Liver (tissue), 9 donors: Measurements from ENCODE around the gene UFD1. TPM values are rescaled to one million over a fixed set of nuclear protein-coding genes. Genes with fewer than 3 reads are reported as not detected.

Experiments
- DNase-seq: peaks from one replicate; pipeline ENCODE4 v3.0.0-alpha.2; 2017; ENCODE audit warnings: low spot score
- H3K27ac ChIP-seq, 2 donors: one replicate each; pipeline ENCODE4 v1.7.0; 2013; ENCODE audit warnings: inconsistent platforms in 2 of 2, low read length in 2 of 2, control low read depth in 1 of 2, low read depth in 1 of 2, mild to moderate bottlenecking in 1 of 2
- H3K27me3 ChIP-seq, 4 donors: one replicate each; pipeline versions ENCODE4 v1.6.1 to v1.7.0; 2013; ENCODE audit warnings: low read length in 3 of 4, inconsistent platforms in 1 of 4, mild to moderate bottlenecking in 1 of 4, moderate library complexity in 1 of 4; ENCODE audit not compliant: control insufficient read depth in 4 of 4, insufficient read depth in 4 of 4
- H3K36me3 ChIP-seq, 4 donors: one replicate each; pipeline versions ENCODE4 v1.6.1 to v1.7.0; 2013; ENCODE audit warnings: low read length in 3 of 4, mild to moderate bottlenecking in 3 of 4, low read depth in 1 of 4, moderate library complexity in 1 of 4; ENCODE audit not compliant: control insufficient read depth in 4 of 4, insufficient read depth in 3 of 4
- H3K4me1 ChIP-seq, 4 donors: one replicate each; pipeline versions ENCODE4 v1.6.1 to v1.7.0; 2013; ENCODE audit warnings: low read length in 3 of 4, mild to moderate bottlenecking in 3 of 4, moderate library complexity in 1 of 4; ENCODE audit not compliant: control insufficient read depth in 4 of 4, insufficient read depth in 4 of 4
- H3K4me3 ChIP-seq, 3 donors: one replicate each; pipeline versions ENCODE4 v1.6.1 to v1.7.0; 2013; ENCODE audit warnings: low read length in 3 of 3, control low read depth in 1 of 3, low read depth in 1 of 3, mild to moderate bottlenecking in 1 of 3
- H3K9ac ChIP-seq, 2 donors: one replicate each; pipeline ENCODE4 v1.7.0; 2013; ENCODE audit warnings: low read length in 2 of 2, mild to moderate bottlenecking in 2 of 2, moderate library complexity in 2 of 2, control low read depth in 1 of 2, low read depth in 1 of 2
- H3K9me3 ChIP-seq, 4 donors: one replicate each; pipeline versions ENCODE4 v1.6.1 to v1.7.0; 2013; ENCODE audit warnings: low read length in 3 of 4; ENCODE audit not compliant: control insufficient read depth in 4 of 4
- EGR1 ChIP-seq, 2 donors: IDR thresholded peaks; 2 replicates each; pipeline ENCODE4 v1.6.1; 2016 to 2018; ENCODE audit warnings: antibody characterized with exemption in 2 of 2, low read depth in 2 of 2
- FOXA2 ChIP-seq: IDR thresholded peaks from 2 replicates; pipeline ENCODE4 v1.6.1; 2016; ENCODE audit warnings: antibody characterized with exemption
- GABPA ChIP-seq, 2 donors: IDR thresholded peaks in 1 of 2; conservative IDR thresholded peaks in 1 of 2; 2 replicates each; pipeline ENCODE4 v1.6.1; 2016; ENCODE audit warnings: antibody characterized with exemption in 2 of 2, mild to moderate bottlenecking in 1 of 2, moderate library complexity in 1 of 2
- HNF4A ChIP-seq, 2 donors: conservative IDR thresholded peaks; 2 replicates each; pipeline ENCODE4 v1.6.1; 2016; ENCODE audit warnings: antibody characterized with exemption in 2 of 2, mild to moderate bottlenecking in 2 of 2
- HNF4G ChIP-seq: IDR thresholded peaks from 2 replicates; pipeline ENCODE4 v1.6.1; 2016; ENCODE audit warnings: antibody characterized with exemption
- JUND ChIP-seq, 2 donors: IDR thresholded peaks; 2 replicates each; pipeline ENCODE4 v1.6.1; 2016; ENCODE audit warnings: antibody characterized with exemption in 2 of 2
- NR2F2 ChIP-seq: IDR thresholded peaks from 2 replicates; pipeline ENCODE4 v1.6.1; 2016; ENCODE audit warnings: antibody characterized with exemption
- RAD21 ChIP-seq, 2 donors: IDR thresholded peaks; 2 replicates each; pipeline ENCODE4 v1.6.1; 2016; ENCODE audit warnings: antibody characterized with exemption in 2 of 2, mild to moderate bottlenecking in 2 of 2
- RXRA ChIP-seq, 2 donors: IDR thresholded peaks; 2 replicates each; pipeline ENCODE4 v1.6.1; 2017 to 2018; ENCODE audit warnings: antibody characterized with exemption in 2 of 2, mild to moderate bottlenecking in 1 of 2
- SP1 ChIP-seq: IDR thresholded peaks from 2 replicates; pipeline ENCODE4 v1.6.1; 2018; ENCODE audit warnings: antibody characterized with exemption, mild to moderate bottlenecking
- TAF1 ChIP-seq: conservative IDR thresholded peaks from 2 replicates; pipeline ENCODE4 v1.6.1; 2016; ENCODE audit warnings: antibody characterized with exemption, mild to moderate bottlenecking
- WGBS: extraction: QIAGEN DNeasy Blood & Tissue Kit; methylation state at CpG from one replicate; pipeline ENCODE4 v1.1.7; 2013; 5-methylcytosine and 5-hydroxymethylcytosine counted together
- polyA plus RNA-seq, 2 donors: library from polyadenylated mRNA; stranded (reverse) in 1 of 2; unstranded in 1 of 2; fragments of 200-250 nt in 1 of 2; fragments of >200 nt in 1 of 2; fragmentation: Nextera tagmentation in 1 of 2; extraction: Ambion mirVana in 1 of 2; gene quantifications; one replicate each; pipeline versions ENCODE4 v1.2.1 to v1.2.3, GENCODE V29; 2013 to 2015
- total RNA-seq, 2 donors: library from RNA; depleted of rRNA; stranded (reverse); fragments of >200 nt; gene quantifications; one replicate each; pipeline ENCODE4 v1.2.3, GENCODE V29; 2014
- TF ChIP-seq, protein P1 (sequence below): IDR thresholded peaks from 2 replicates; pipeline ENCODE4 v1.6.1; 2016; ENCODE audit warnings: antibody characterized with exemption, mild to moderate bottlenecking
- TF ChIP-seq, protein P2 (sequence below): IDR thresholded peaks from 2 replicates; pipeline ENCODE4 v1.6.1; 2016; ENCODE audit warnings: antibody characterized with exemption
- TF ChIP-seq, protein P3 (sequence below): fragments of 150-350 bp; IDR thresholded peaks from 2 replicates; pipeline ENCODE4 v1.5.1; 2017; ENCODE audit warnings: improper control_type of control experiment, low read depth, low read length; ENCODE audit not compliant: missing input control
- TF ChIP-seq, protein P4 (sequence below): IDR thresholded peaks from 2 replicates; pipeline ENCODE4 v1.6.1; 2016; ENCODE audit warnings: antibody characterized with exemption
- TF ChIP-seq, protein P5 (sequence below): IDR thresholded peaks from 2 replicates; pipeline ENCODE4 v1.6.1; 2016; ENCODE audit warnings: antibody characterized with exemption
- donor health status: healthy.
- donor health status: healthy.
- donor health status: healthy.
- donor health status: healthy.
- donor health status: healthy.

UFD1 gene
- total and polyA plus RNA-seq, 4 donors: 28.2 to 64.2 (median 54.6) TPM

DNA sequence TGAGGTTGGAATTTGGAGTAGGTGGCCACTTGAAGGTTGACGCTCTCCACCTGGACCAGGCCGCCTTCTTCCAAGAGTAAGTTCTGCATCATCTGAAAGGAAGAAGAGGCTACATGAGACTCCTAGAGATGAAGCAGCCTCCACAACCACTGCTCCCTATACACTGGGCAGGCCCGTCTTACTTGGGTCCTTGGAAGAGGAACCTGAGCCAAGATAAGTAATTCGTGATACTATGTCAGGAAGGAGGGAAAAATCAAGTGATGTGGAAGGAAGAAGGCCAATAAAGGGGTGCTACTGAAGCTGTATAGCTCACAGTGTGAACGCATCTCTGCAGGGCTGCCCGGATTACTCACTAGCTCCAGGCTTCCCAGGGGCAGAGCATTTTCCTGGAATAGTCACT lies 11.1 kb downstream of the UFD1 start:
- Histone ChIP-seq H3K27ac (no peak overlapping the region), H3K36me3 (peaks cover 38 to 93% (median 79%) of the 10 kb centered on the region in 4 donors), H3K9ac (no peak overlapping the region), H3K4me3 (no peak overlapping the region), H3K9me3 (no peaks in the 10 kb centered on the region), H3K27me3 (no peaks in the 10 kb centered on the region), H3K4me1 (no peaks in the 10 kb centered on the region)
- TF ChIP-seq EGR1 (IDR thresholded peaks at IDR 0.05; ENCODE audit: low read depth in 2 of 2) (no peak), RAD21 (IDR thresholded peaks at IDR 0.05) (no peak), TAF1 (no peak), SP1 (no peak), FOXA2 (no peak), JUND (IDR thresholded peaks at IDR 0.05) (no peak), RXRA (IDR thresholded peaks at IDR 0.05) (no peak), HNF4G (no peak), GABPA (IDR thresholded peaks at IDR 0.05 in 1 of 2, conservative IDR thresholded peaks at IDR 0.05 in 1 of 2) (no peak), HNF4A (conservative IDR thresholded peaks at IDR 0.05) (no peak), NR2F2 (no peak)
- TF ChIP-seq, protein P1, sequence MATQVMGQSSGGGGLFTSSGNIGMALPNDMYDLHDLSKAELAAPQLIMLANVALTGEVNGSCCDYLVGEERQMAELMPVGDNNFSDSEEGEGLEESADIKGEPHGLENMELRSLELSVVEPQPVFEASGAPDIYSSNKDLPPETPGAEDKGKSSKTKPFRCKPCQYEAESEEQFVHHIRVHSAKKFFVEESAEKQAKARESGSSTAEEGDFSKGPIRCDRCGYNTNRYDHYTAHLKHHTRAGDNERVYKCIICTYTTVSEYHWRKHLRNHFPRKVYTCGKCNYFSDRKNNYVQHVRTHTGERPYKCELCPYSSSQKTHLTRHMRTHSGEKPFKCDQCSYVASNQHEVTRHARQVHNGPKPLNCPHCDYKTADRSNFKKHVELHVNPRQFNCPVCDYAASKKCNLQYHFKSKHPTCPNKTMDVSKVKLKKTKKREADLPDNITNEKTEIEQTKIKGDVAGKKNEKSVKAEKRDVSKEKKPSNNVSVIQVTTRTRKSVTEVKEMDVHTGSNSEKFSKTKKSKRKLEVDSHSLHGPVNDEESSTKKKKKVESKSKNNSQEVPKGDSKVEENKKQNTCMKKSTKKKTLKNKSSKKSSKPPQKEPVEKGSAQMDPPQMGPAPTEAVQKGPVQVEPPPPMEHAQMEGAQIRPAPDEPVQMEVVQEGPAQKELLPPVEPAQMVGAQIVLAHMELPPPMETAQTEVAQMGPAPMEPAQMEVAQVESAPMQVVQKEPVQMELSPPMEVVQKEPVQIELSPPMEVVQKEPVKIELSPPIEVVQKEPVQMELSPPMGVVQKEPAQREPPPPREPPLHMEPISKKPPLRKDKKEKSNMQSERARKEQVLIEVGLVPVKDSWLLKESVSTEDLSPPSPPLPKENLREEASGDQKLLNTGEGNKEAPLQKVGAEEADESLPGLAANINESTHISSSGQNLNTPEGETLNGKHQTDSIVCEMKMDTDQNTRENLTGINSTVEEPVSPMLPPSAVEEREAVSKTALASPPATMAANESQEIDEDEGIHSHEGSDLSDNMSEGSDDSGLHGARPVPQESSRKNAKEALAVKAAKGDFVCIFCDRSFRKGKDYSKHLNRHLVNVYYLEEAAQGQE: no peak
- TF ChIP-seq, protein P2, sequence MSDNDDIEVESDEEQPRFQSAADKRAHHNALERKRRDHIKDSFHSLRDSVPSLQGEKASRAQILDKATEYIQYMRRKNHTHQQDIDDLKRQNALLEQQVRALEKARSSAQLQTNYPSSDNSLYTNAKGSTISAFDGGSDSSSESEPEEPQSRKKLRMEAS: no peak
- TF ChIP-seq, protein P3, sequence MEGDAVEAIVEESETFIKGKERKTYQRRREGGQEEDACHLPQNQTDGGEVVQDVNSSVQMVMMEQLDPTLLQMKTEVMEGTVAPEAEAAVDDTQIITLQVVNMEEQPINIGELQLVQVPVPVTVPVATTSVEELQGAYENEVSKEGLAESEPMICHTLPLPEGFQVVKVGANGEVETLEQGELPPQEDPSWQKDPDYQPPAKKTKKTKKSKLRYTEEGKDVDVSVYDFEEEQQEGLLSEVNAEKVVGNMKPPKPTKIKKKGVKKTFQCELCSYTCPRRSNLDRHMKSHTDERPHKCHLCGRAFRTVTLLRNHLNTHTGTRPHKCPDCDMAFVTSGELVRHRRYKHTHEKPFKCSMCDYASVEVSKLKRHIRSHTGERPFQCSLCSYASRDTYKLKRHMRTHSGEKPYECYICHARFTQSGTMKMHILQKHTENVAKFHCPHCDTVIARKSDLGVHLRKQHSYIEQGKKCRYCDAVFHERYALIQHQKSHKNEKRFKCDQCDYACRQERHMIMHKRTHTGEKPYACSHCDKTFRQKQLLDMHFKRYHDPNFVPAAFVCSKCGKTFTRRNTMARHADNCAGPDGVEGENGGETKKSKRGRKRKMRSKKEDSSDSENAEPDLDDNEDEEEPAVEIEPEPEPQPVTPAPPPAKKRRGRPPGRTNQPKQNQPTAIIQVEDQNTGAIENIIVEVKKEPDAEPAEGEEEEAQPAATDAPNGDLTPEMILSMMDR: no peak
- TF ChIP-seq, protein P4, sequence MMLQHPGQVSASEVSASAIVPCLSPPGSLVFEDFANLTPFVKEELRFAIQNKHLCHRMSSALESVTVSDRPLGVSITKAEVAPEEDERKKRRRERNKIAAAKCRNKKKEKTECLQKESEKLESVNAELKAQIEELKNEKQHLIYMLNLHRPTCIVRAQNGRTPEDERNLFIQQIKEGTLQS: no peak
- TF ChIP-seq, protein P5, sequence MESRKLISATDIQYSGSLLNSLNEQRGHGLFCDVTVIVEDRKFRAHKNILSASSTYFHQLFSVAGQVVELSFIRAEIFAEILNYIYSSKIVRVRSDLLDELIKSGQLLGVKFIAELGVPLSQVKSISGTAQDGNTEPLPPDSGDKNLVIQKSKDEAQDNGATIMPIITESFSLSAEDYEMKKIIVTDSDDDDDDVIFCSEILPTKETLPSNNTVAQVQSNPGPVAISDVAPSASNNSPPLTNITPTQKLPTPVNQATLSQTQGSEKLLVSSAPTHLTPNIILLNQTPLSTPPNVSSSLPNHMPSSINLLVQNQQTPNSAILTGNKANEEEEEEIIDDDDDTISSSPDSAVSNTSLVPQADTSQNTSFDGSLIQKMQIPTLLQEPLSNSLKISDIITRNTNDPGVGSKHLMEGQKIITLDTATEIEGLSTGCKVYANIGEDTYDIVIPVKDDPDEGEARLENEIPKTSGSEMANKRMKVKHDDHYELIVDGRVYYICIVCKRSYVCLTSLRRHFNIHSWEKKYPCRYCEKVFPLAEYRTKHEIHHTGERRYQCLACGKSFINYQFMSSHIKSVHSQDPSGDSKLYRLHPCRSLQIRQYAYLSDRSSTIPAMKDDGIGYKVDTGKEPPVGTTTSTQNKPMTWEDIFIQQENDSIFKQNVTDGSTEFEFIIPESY: no peak
- DNase-seq: no peak
- WGBS: 97% methylated on average over 6 of the region's 6 CpGs
